ENCODE data around the gene PLEKHA7. TPM values are rescaled to one million over a fixed set of nuclear protein-coding genes. Genes with fewer than 3 reads are reported as not detected.
A peak's percentile ranks its signal among the peaks of the same experiment; 100 is the strongest.

The PLEKHA7 gene
- total and polyA plus RNA-seq, 2 donors from 2014 or later: 24.4 to 65.7 TPM

DNA sequence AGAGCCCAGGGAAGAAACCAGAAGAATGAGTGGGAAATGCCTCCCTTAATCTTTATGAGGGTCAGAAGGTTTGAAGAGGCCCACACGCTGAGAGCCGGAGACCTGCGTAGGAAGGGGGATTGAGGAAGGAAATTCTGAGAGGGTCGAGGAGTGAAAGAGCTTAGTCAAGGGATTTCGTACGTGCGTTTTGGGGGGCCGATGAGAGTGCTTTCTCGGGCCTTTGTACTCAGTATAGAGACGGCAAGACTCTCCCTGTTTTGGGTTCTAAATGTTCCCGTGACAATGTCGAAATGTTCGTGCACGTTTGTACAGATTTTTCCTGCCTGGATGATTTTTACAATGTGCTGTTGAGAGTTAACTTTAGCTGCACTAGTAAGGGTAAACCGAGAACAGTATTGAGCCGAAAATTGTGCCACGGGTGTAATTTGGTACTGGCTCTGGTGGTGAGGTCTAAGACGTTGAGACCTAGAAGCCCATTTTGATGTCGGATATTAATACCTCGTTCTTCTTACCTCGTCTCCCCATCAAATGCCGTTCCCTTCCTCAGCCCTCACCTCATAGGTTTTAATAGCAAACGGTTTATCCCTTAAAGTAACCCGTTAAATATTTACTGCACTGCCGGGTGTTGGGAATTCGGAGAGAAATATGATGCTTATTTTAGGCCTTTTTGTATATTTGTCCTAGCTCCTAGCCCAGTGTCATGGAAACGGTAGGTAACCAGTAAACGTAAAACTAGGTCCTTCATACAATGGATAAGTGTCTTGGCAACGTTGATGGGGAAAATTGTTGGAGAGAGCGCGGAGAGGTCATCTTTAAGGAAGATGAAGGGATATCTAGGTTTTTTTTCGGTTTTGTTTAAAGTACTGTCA lies 275.0 kb downstream of the PLEKHA7 start:
- FAIRE-seq: no peak
- Histone ChIP-seq H3K27ac (ENCODE audit: low read depth in 2 of 2, low read length in 2 of 2) (peak overlapping the region; percentile 92 to 97), H3K9ac (ENCODE audit: low read length in 3 of 3) (peak overlapping the region; percentile 96 to 100 (median 98)), H3K4me1 (ENCODE audit: control insufficient read depth in 2 of 3, insufficient read depth in 2 of 3, low read depth in 1 of 3, low read length in 3 of 3) (peaks cover 0 to 11% (median 0%) of the 10 kb centered on the region in 3 donors), H3K4me3 (ENCODE audit: low read length in 3 of 3) (peak overlapping the region; percentile 87 to 99 (median 99)), H3K9me3 (ENCODE audit: control insufficient read depth in 2 of 3, insufficient read depth in 1 of 3, low read length in 3 of 3) (no peaks in the 10 kb centered on the region), H3K36me3 (ENCODE audit: control insufficient read depth in 2 of 3, insufficient read depth in 3 of 3, low read length in 3 of 3) (no peaks in the 10 kb centered on the region), H3K27me3 (ENCODE audit: control insufficient read depth, insufficient read depth, low read length) (no peaks in the 10 kb centered on the region)
- peak in 4 of 5 donors; percentile 18 to 56 (median 50) for DNase-seq
- intact Hi-C loops (cut with DNase I): no loop called here
- TF ChIP-seq, protein P1, sequence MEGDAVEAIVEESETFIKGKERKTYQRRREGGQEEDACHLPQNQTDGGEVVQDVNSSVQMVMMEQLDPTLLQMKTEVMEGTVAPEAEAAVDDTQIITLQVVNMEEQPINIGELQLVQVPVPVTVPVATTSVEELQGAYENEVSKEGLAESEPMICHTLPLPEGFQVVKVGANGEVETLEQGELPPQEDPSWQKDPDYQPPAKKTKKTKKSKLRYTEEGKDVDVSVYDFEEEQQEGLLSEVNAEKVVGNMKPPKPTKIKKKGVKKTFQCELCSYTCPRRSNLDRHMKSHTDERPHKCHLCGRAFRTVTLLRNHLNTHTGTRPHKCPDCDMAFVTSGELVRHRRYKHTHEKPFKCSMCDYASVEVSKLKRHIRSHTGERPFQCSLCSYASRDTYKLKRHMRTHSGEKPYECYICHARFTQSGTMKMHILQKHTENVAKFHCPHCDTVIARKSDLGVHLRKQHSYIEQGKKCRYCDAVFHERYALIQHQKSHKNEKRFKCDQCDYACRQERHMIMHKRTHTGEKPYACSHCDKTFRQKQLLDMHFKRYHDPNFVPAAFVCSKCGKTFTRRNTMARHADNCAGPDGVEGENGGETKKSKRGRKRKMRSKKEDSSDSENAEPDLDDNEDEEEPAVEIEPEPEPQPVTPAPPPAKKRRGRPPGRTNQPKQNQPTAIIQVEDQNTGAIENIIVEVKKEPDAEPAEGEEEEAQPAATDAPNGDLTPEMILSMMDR (IDR thresholded peaks at IDR 0.05; ENCODE audit: borderline replicate concordance, extremely low read depth, insufficient read depth): no peak

- H3K9me3 ChIP-seq (ENCODE audit: control insufficient read depth in 2 of 3, insufficient read depth in 1 of 3, low read length in 3 of 3): no peaks in the 10 kb centered on the region
- FAIRE-seq: peak; percentile 95
Measured at GRCh38 chr11:16738193-16738946, 275.8 kb downstream of the PLEKHA7 start, which contains the start of gene C11orf58. C11orf58 (plus strand) TSS chr11:16738647; CDS start chr11:16738779, 132 bp downstream.

DNA sequence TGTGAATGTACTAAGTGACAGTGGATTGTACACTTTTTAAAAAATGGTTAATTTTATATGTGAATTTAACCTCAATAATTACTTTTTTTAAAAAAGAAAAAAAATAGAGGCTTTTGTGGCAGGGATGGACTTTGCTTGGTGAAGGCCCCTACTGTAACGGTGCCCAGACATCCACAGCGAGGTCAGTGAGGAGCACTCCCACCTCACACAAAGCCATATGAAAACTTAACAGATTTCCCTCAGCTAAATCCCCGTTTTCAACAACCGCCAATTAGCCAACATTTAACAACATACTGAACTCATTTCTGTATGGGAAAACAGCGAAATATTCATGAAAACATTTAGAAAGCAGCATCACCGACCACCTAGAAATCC lies 276.4 kb downstream of the PLEKHA7 start:
- peak overlapping the region; percentile 85 to 96 for H3K27ac ChIP-seq (ENCODE audit: low read depth in 2 of 2, low read length in 2 of 2)
- peaks cover 0 to 11% (median 0%) of the 10 kb centered on the region in 3 donors for H3K4me1 ChIP-seq (ENCODE audit: control insufficient read depth in 2 of 3, insufficient read depth in 2 of 3, low read depth in 1 of 3, low read length in 3 of 3)
- H3K4me3 ChIP-seq (ENCODE audit: low read length in 3 of 3): peak overlapping the region; percentile 98 to 99 (median 99)
- FAIRE-seq (no peak), DNase-seq (peak in 1 of 5 donors; percentile 91)
- no peaks in the 10 kb centered on the region for H3K27me3 ChIP-seq (ENCODE audit: control insufficient read depth, insufficient read depth, low read length)
- intact Hi-C loops (cut with DNase I): no loop called here
- no peaks in the 10 kb centered on the region for H3K36me3 ChIP-seq (ENCODE audit: control insufficient read depth in 2 of 3, insufficient read depth in 3 of 3, low read length in 3 of 3)
- H3K9ac ChIP-seq (ENCODE audit: low read length in 3 of 3): peak overlapping the region; percentile 98 to 100 (median 99)
- no peaks in the 10 kb centered on the region for H3K9me3 ChIP-seq (ENCODE audit: control insufficient read depth in 2 of 3, insufficient read depth in 1 of 3, low read length in 3 of 3)
- TF ChIP-seq, protein P1 (IDR thresholded peaks at IDR 0.05; ENCODE audit: borderline replicate concordance, extremely low read depth, insufficient read depth): no peak

More at GRCh38 chr11:16738193-16738946, 275.8 kb downstream of the PLEKHA7 start, which contains the start of gene C11orf58:
- intact Hi-C loops (cut with DNase I): no loop called here
- peak within 1 kb of the TSS; percentile 98 to 100 (median 99) for H3K9ac ChIP-seq (ENCODE audit: low read length in 3 of 3)
- no peaks in the 10 kb centered on the region for H3K27me3 ChIP-seq (ENCODE audit: control insufficient read depth, insufficient read depth, low read length)
- TF ChIP-seq, protein P1 (IDR thresholded peaks at IDR 0.05; ENCODE audit: borderline replicate concordance, extremely low read depth, insufficient read depth): no peak
- DNase-seq: peak; percentile 97 to 99 (median 98)
- H3K36me3 ChIP-seq (ENCODE audit: control insufficient read depth in 2 of 3, insufficient read depth in 3 of 3, low read length in 3 of 3): no peaks in the 10 kb centered on the region
- peak within 1 kb of the TSS; percentile 98 to 99 (median 99) for H3K4me3 ChIP-seq (ENCODE audit: low read length in 3 of 3)
- peaks cover 0 to 11% (median 0%) of the 10 kb centered on the region in 3 donors for H3K4me1 ChIP-seq (ENCODE audit: control insufficient read depth in 2 of 3, insufficient read depth in 2 of 3, low read depth in 1 of 3, low read length in 3 of 3)
- peak within 1 kb of the TSS; percentile 92 to 97 for H3K27ac ChIP-seq (ENCODE audit: low read depth in 2 of 2, low read length in 2 of 2)

Other genes with a start within 250 kb of the PLEKHA7 start
- gene RPS13, start 63.3 kb upstream of the PLEKHA7 start, total RNA-seq: 735 TPM
- 1,180 TPM for gene RPS13, start 63.3 kb upstream of the PLEKHA7 start, polyA plus RNA-seq (ENCODE audit: insufficient read depth, low read depth, low replicate concordance)
- gene PIK3C2A, start 193.6 kb upstream of the PLEKHA7 start, total RNA-seq: 107 TPM
- 9.8 TPM for gene PIK3C2A, start 193.6 kb upstream of the PLEKHA7 start, polyA plus RNA-seq (ENCODE audit: insufficient read depth, low read depth, low replicate concordance)